HG03159 (cell line): ENCODE data around the gene CBL.

Experiments
- ATAC-seq: cut with Tn5 transposase; IDR thresholded peaks from one replicate; pipeline ENCODE4 v1.9.1; 2021; ENCODE audit warnings: mild to moderate bottlenecking, moderate library complexity; ENCODE audit not compliant: unreplicated experiment

CBL gene

DNA sequence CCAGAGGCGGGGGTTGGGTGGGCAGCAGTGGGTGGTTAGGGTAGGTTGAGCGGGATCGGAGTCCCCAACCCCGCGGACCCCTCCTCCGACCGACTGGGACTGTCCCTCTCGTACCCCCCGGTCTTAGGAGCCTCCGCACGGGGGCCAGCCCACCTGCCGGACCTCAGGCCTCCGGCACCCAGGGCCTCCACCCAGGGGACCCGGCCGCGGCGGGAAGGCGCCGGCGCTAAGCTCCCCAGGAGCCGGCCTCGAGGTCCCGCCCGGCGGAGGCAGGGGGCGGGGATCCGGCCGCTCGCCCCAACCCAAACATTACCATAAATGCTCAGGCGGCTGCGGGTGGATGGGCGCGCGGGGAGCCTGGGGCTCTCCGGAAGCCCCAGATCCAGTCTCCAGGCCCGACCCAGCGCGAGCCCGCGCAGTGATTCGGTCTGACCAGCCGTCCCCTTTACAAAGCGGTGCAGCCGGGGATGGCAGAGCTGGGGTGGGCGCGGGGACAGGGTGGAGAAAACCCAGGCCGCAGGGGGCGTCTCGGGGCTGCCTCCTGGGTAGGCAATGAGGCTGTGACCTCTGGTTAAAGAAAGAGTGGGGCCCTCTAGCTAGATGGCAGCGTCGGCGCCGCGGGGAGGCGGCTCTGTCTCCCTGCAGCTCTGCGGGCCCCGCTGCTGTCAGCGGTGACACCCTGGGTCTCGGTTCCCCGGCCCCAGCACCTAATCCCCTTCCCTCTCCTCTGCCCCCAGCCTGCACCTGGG is 114.8 kb downstream of the CBL start:
- ATAC-seq = peak; percentile 49

DNA sequence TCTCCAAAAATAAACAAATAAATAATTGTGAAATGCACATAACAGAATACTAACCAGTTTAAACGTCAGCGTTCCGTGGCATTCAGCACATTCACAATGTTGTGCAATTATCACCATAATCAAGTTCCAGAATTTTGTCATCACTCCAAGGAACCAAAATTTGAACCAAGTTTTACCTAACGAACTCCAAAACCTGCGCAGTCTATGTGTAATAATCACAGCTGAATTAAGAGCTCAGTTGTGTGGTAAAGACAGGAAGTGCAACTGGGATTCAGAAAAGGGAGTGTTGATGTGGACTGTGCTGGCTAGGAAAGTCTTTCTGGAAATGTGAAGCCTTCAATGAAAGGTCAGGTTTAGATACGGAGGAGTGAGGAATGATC is 116.2 kb downstream of the CBL start:
- ATAC-seq = no peak

DNA sequence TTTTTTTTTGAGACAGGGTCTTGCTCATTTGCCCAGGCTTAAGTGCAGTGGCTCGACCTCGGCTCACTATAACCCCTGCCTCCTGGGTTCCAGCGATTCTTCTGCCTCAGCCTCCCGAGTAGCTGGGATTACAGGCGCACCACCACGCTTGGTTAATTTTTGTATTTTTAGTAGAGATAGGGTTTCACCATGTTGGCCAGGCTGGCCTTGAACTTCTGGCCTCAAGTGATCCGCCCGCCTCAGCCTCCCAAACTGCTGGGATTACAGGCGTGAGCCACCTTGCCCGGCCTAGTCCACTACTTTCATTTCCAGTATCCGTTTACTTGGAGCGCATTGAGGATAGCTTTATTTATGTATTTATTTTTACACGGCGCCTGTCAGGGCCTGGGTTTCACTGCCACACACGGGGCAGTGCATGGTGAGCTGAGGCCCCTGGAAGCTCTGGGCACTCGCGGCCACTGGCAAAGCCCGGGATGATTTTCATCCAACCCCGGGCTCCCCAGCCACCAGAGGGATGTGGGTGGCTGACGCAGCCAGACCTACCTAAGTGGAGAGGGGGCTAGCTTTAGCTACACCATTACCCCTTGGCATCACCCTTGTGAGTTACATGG is 116.9 kb downstream of the CBL start:
- no peak for ATAC-seq

DNA sequence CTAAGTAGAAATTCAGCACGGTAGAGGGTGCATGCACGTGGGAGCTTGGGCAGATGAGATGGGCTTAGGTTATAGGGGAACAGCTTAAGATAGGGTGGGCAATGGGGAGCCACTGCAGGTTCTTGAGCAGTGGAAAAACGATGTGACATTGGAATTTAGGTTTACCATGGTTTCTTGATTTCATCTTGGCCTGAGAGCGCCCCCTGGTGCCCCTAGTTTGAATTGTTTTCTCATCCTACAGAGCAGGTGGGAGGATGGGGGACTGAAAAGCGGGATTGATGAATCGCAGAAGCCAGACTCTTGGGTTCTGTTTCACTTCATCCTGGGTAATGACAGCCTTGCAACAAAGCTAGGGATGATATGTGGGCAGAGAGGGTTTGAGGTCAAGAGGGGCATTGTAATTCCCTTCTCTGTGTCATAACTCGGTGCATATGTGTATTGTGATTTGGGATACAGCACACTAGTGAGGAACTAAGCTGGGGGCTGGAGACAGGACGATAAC is 117.4 kb downstream of the CBL start:
- no peak for ATAC-seq

DNA sequence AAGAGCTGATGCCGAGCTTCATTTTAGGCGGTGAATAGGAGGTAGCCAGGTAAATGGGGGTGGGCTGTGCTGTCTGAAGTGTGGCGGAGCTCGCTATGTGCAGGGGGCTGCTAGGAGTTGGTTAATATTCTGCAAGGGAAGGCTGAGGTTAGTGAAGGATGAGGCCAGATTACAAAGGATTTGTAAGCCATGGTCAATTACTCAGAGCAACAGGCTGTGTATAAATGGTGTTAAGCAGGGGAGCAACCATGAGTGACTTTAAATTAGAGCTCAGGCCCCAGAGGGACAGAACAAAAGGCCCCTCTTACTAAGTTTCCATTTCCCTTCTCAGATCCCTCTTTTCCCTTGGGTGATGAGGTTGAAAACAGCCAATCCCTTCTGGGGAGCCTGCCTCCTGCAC is 118.0 kb downstream of the CBL start:
- ATAC-seq = no peak

DNA sequence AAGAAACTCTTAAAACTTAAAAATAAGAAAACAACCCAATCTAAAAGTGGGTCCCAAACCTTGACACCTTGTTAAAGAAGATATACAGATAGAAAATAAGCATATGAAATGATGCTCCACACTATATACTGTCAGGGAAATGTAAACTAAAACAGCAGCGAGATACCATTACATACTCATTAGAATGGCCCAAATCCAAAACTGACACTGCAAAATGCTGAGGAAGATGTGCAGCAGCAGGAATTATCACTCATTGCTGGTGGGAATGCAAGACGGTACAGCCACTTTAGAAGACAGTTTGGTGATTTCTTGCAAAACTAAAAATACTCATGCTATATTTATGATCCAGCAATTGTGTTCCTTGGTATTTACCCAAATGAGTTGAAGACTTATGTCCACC is 123.2 kb downstream of the CBL start:
- ATAC-seq = no peak

DNA sequence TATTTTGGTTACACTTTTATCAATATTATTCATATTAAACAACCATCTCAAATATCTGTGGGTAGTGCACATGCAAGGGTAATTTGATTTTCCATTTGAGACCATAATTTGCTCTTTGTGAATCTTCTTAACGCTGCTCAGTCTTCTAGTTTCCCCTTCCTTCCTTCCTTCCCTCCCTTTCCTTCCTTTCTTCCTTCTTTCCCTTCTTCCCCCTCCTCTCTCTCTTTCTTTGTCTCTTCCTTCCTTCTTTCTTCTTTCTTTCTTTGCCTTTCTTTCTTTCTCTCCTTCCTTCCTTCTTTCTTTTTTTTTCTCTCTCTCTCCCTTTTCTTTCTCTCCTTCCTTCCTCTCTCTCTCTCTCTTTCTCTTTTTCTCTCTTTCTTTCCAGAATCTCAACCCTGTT is 124.1 kb downstream of the CBL start:
- no peak for ATAC-seq

DNA sequence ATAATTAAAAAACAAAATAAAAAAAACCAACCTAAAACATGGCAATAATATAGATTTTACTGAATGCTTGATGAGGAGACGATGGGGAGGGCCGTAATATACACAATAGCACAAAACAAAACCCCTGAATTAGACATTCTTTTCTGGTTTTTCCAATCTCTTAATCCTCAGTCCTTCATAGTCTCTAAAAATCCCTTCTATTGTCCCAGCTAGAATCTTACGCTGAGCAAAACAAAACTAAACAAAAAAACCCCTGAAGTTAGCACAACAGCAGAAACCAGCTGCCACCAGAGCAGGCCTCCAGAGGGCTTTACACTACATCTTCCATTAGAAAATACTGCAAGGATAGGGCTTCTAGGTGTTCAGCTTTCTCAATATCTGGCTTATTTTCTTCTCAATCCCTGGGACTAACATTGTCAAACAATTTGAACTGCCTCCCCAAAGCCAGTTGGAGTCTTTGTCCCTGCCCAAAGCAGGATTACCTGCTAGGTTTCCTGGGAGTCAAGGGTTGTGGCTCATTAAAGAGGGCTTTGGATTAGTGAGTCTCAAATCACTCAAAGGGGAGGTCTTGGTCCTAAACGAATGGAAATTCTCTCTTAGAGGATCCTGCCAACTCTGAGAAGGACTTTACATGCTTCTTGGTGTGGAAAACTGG is 126.1 kb downstream of the CBL start:
- no peak for ATAC-seq

DNA sequence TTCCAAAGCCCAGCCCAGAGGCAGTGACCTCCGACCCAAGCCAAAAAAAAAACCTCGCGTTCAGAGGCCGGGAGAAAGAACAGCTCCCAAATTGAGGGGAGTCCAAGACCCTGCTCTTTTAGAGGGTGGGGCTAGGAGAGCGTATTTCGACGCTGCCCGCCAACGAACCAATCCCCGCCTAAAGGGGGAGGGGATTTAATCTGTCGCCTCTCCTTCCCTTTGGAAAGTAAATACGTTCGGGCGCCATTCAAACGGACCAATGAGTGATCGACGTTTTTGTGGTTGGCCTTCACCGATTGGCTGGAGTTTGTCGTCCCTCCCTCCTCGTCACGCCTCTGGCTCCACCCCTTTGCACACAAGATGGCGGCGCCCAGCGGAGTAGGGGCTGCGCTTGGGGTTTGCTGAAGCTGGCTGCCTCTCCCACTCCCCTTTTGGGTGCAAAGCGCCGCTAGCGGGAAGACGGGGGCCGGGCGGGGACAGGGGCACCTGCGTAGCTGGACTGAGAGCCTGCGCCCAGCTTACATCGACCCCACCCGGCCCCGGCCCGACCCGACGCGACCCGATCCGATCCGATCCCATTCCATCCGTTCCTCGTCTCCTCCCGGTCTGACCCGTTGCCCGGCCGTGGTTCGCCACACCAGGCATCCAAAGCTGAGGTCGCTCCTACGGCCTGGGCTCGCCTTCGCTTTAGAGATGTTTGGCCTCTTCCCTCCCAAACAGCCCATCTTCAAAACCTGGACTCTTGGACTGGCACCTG is 128.2 kb downstream of the CBL start, which contains the start of gene RNF26:
RNF26 (plus strand) TSS at position 354 of the 757 bp plus-strand sequence. CDS start 596 bp downstream, outside the sequence.
- peak; percentile 92 for ATAC-seq

DNA sequence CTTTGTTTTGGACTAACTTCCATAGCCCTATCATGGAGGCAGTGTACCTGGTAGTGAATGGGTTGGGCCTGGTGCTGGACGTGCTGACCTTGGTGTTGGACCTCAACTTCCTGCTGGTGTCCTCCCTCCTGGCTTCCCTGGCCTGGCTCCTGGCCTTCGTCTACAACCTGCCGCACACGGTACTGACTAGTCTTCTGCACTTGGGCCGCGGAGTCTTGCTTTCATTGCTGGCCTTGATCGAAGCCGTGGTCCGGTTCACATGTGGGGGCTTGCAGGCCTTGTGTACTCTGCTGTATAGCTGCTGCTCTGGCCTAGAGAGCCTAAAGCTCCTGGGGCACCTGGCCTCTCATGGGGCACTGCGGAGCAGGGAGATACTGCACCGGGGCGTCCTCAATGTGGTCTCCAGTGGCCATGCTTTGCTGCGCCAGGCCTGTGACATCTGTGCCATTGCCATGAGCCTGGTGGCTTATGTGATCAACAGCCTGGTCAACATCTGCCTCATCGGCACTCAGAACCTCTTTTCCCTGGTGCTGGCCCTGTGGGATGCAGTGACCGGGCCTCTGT is 129.0 kb downstream of the CBL start:
- no peak for ATAC-seq

DNA sequence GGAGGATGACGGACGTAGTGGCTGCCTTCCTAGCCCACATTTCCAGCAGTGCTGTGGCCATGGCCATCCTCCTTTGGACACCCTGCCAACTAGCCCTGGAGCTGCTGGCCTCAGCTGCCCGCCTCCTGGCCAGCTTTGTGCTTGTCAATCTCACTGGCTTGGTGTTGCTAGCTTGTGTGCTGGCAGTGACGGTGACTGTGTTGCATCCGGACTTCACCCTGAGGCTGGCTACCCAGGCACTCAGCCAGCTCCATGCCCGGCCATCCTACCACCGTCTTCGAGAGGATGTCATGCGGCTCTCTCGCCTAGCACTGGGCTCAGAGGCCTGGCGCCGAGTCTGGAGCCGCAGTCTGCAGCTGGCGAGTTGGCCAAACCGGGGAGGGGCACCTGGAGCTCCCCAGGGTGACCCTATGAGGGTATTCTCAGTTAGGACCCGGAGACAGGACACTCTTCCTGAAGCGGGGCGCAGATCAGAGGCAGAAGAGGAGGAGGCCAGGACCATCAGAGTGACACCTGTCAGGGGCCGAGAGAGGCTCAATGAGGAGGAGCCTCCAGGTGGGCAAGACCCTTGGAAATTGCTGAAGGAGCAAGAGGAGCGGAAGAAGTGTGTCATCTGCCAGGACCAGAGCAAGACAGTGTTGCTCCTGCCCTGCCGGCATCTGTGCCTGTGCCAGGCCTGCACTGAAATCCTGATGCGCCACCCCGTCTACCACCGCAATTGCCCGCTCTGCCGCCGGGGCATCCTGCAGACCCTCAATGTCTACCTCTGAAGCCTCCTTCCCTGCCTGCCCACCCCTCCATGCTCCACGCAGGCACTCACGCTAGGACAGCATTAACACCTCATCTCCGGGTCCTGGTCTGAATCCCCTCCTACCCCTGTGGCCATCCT is 129.8 kb downstream of the CBL start:
- no peak for ATAC-seq

DNA sequence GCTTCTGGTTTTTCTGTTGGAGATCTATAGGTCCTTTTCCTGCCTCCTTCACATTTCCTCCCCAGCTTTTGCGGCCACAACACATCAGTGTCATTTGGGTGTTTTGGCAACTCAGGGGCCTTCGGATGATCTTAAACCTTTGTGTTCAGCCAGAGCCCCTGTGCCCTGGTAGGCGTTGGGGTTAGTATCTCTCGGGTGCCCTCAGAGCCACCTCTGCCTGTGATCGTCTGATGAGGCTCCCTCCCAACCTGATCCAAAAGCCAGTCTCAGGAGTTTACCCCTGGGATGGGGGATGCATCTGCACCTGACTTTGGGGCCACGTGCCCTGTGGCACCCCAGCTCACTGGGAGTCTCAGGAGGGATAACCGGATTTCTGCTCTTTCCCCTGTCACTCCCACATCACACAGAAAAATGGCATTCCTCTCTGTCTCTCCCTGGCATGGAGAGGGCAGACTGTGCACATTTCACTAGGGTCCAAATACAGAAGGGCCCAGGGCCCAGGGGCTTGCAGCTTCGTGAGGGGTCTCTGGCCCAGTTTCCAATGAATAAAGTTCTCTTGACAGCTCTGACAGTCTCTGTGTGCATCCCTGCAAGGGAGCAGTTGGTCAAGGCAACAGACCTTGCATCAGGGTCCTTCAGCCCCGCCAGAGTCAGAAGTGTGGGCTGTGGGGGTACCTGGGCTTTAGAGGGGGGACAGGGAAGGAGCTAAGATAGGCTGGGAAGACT is 130.8 kb downstream of the CBL start:
- ATAC-seq = no peak

DNA sequence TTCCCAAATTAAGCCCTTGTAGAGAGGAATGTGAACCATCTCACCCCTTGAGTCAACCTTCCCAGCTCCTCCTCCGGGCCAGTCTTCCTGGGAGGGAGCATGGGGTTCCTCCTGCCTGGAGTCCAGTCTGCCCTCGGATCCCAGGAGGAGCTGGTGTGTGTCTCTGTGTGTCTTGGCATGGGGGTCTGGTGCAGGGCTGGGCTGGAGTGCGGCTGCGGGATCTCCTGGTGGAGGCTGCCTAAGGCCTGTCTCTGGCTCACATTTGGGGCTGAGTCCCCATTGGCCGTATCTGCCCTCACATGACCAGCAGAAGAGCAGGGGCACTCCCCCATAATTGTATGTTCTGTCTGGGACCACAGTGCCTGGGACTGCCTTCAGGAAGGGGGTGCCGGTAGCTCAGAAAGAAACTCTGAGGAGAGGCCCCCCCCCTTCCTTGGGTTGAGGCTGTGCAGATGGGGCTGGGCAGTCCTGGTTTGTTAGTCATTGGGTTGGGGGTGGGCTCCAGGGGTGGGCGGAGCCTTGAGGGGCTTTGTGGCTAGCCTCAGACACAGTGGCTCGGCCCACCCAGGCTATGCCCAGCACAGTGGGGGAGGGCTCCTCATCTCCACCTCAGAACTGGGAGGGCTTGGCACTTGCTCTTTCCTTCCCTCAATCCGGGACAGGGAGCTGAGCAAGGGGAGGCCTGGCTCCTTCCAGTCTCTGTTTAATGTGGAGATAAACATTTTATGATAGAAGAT is 131.6 kb downstream of the CBL start:
- ATAC-seq = no peak

DNA sequence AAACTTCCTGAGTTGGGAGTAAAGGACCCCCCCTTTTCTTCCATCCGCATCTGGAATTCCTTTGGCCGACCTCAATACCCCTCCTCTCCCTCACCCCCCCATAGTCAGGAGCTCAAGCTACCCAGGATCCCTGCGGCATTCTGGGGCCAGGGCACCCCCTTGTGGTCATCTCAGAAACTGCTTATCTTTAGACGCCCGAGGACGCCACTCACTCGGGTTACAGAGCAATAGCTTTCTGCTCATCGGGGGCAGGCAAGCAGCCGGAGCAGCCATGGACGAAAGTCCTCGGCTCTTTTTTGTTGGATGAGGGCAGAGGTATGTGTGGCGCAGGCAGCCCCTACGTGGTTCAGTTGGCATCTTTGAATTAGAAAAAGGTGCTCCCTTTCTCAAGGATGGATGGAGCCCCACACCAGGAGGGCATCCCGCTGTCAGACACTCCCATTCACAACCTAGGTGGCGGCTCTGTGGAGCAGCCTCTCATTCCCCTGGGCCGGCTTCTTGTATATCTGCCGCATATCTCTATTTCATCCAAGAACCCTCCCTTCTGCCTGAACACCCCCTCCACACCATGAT is 132.3 kb downstream of the CBL start:
- ATAC-seq = no peak

DNA sequence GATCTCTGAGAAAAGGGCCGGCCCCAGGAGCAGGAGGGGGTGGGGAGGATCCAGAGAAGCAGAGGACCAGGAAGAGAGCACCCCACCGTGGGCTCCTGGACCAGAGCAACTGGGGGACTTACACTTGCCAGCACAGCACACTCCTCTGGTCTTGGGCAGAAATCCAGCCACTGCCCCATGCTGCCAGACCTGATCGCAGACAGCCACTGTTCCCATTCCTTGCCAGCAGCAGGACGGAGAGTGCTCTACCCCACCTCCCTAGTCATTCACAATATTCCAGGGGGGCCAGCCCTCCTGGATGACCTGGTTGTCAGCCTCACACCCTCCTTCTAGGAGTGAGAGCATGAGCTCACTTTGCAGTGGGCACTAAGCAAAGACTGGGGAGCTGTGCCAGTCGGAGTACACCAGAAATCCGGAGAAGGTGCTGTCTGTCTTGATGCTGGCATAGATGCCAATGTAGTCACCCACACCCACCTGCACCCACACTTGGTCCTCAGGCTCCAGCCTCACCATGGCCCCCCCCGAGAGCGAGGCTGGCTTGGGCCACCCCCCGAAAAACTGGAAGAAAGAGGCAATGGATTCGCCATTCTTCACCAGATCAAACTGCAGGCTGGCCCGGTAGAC is 132.9 kb downstream of the CBL start:
- ATAC-seq = no peak

DNA sequence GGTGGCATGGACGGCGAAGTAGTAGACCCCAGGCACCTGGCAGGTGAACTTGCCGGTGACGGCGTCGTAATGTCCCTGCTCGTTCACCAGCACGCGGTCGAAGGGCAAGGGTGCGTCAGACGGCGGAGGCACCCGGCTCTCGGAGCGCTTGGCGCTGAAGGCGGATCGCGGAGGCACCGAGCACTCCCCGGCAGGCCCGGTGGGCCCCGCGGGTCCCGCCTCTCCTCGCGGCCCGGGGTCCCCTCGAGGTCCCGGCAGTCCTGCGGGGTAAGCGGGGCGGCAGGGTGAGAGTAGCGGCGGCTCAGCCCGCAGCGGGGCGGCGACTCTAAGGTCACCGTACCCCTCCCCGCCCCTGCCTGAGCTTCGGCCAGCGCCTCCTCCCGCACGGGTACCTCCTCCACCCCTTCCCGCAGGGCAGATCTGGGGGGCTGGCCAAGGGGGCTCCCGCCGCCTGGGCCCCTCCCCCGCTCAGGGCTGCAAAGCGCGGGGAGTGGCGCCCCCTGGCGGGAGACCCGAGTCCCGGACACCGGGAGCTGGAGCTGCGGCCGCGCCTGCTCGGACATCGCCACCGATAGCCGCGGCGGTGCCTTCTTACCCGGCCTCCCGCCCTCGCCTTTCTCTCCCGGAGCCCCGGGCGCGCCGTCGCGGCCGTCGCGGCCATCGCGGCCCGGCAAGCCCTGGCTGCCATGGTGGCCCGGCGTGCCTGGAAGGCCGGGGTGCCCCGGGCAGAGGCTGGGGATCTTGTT is 133.6 kb downstream of the CBL start:
- no peak for ATAC-seq
